NCI-H2196 treated with DMSO at 0.1 percent for 48 hours (cell line): ENCODE measurements around the gene SORL1.

Experiments
- DNase-seq: peaks from one replicate; lab custom pipeline; 2025; ENCODE audit not compliant: unreplicated experiment; lab: John Stamatoyannopoulos, UW

Gene SORL1

GRCh38 chr11:121580154-121580553 lies 128.0 kb downstream of the SORL1 start:
- DNase-seq: no peak

DNA sequence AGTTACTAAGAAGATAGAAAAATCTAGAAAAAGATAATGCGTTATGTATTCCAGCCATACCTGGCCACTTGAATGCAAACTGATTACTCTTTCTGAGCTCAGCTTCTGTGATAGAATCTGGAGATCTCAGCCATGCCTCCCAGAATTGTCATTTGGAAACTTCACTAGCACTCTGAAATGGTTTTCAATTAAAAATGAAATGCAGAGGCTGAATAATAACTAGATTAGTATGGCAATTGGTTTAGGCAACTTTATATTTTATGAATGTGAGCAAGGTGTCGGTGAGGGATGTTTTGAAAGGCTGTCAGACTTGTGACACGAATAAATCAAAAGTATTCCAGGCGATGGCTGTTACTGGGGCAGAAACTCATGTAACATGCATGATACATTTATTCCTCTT lies 129.5 kb downstream of the SORL1 start:
- DNase-seq: no peak

DNA sequence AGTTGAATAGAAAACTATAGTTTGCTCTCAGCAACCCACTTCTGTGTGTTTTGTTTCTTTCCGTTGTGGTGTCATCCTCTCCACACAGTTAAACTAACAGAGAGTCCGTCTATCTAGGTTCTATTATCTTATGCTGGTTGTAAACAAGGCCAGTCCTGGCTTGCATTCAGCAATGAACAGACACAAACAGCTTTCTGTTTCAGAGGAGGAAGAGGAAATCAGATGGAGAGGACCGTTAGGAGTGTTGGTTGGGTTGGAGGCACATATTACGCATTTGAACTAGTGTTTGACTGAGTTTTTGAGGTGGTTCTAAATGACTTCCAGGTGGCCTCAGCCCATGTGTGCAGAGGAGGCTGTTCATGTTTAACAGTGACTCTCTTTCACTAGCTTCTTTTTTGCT lies 130.2 kb downstream of the SORL1 start:
- DNase-seq: peak; percentile 12

DNA sequence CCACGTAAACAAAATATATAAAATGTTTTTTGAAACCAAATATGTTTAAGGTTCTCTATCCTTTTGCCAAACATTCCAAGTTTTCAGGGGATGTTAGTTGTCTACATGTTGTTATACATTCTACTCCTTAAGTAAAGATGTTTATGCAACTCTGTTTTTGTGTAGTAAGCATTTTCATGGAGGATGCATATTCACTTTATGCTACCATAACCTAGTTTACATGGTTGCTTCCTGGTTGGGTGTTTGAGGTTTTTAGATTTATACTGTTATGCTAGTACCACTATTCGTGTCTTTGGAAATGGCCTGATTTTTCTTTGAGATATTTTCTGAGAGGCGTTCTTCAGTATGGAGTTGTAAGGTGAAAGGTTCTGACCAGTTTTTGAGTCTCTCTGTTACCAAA lies 131.7 kb downstream of the SORL1 start:
- no peak for DNase-seq

GRCh38 chr11:121586750-121587149 lies 134.6 kb downstream of the SORL1 start:
- no peak for DNase-seq

DNA sequence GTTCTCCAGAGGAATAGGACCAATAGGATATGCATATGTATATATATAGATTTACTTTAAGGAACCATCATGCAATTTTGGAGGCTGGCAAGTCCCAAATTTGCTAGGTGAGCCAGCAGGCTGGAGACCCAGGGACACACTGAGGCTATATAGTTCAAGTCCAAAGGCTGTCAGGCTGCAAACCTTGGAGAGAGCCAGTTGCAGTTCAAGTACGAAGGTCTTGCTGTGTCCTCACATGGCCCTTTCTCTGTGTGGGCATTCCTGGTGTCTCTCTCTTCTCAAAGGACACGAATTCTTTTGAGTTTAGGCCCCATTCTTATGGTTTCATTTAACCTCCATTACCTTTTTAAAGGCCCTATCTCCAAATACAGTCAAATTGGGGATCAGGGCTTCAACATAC lies 135.1 kb downstream of the SORL1 start:
- no peak for DNase-seq

DNA sequence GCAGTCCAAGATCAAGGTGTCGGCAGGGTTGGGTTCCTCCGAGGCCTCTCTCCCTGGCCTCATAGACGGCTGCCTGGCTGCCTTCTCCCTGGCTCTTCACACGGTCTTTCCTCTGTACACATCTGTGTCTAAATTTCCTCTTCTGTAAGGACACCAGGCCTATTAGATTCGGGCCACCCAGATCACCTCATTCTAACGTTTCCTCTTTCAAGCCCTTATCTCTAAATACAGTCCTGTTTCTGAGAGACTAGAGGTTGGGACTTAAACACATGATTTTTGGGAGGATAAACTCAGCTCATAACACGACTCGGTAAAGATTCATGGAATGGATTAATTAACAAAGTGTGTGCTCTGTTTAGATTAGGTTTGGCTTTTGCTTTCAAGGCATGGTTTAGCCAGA lies 136.6 kb downstream of the SORL1 start:
- DNase-seq: no peak

- DNase-seq: no peak
These were observed 137.9 kb downstream of the SORL1 start for GRCh38 chr11:121589946-121590537.

- DNase-seq: no peak
These were observed 138.8 kb downstream of the SORL1 start for GRCh38 chr11:121590772-121591404.

DNA sequence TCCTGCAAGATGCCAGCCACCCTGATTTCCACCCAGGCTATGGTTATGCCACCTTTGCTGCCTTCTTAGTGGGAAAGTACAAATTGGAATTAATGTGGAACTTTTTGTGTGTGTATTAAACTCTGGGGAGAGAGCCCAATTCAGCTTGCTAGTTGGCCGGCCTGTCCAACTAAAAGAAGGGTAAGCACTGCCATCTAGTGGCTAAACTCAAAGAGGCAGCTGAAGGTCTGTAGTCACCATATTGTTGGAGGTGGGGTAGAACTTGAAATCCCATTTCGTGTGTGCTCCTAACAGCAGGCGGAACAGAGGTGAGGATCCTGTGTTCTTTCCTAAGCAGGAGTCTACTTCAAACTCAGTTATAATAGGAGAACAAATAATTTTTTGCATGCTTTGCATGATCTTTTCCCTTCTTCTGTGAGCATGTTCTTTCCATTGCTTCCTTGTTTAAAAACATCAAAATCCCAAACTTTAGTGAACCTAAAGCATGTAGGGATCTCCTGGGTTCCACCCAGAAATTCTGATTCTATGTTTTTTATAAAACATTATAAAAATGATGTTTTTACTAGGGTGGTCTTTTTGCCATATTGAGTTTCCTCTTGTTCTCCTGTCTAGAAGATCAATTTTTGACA lies 139.4 kb downstream of the SORL1 start:
- DNase-seq: peak; percentile 45

- DNase-seq: no peak
These were observed 140.6 kb downstream of the SORL1 start for GRCh38 chr11:121592708-121593107.

DNA sequence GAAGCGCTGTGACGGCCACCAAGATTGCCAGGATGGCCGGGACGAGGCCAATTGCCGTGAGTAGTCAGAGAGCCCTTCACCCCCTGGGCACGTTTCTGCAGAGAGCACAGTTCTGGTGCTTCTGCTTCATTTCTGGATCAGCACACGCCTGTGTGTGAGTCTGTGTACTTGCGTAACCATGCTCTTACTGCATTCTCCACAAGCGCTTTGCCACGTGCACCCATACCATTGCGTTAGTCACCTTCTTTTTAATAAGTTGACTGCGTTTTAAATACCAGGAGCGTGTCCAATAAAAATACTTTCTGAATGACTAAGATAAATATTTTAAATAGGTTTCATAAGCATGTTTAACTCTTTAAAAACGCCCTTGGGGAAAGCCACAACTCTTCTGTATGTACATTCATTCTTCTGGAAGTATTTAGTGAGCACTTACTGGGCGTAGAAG lies 143.6 kb downstream of the SORL1 start:
- no peak for DNase-seq

- no peak for DNase-seq
These were observed 144.4 kb downstream of the SORL1 start for GRCh38 chr11:121596195-121597155.

- DNase-seq: no peak
These were observed 151.2 kb downstream of the SORL1 start for GRCh38 chr11:121603316-121603715.

DNA sequence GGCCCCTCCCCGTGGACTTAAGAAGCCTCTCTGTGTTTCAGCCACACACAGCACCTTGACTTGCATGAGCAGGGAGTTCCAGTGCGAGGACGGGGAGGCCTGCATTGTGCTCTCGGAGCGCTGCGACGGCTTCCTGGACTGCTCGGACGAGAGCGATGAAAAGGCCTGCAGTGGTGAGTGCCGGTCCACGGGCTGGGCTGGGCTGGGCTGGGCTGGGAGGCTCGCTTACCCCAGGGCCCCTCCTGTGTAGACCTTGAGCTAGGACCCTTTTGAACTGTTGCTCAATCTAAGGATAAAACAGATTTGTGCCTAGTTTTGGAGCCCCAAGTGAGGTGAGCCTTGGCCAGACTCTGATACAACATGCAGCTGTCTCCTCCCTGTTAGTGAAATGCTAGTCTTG lies 152.0 kb downstream of the SORL1 start:
- DNase-seq: no peak

DNA sequence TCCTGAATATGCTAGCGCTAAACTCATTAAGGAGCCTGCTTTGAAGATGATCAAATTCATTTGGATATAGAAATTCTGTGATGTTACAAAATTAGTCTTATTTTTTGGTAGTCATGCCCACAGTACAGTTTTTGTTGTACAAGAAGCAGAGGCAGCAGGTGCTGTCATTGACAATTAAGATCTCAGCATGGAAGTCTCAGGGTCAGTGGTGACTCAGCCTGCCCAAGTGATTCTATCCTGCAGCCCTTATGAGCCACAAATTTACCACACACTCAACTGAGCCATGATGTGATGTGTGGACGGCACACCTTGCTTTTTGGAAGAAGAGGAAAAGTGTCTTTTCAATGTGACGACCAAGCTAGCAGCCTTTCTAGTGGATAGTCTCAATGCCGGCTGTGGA lies 154.2 kb downstream of the SORL1 start:
- DNase-seq: no peak

DNA sequence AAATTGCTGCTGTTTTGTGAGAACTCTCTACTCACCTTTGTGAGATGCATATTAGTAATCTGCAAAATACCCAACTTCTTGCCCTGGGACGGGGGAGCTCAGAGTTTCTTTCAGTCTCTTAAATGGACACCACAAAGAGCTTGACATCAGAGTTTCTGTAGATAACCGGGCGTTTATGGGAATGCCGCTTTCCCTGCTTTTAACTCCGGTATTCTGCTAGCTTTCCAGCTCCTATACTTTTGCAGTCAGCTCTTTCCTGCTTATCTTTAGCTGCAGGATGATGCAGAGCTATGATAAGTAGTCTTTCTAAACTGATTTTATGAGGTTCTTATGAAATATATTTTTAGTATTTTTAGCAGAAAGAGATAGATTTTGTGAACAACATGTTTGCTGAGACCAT lies 155.2 kb downstream of the SORL1 start:
- no peak for DNase-seq

- no peak for DNase-seq
These were observed 156.5 kb downstream of the SORL1 start for GRCh38 chr11:121608545-121609098.

DNA sequence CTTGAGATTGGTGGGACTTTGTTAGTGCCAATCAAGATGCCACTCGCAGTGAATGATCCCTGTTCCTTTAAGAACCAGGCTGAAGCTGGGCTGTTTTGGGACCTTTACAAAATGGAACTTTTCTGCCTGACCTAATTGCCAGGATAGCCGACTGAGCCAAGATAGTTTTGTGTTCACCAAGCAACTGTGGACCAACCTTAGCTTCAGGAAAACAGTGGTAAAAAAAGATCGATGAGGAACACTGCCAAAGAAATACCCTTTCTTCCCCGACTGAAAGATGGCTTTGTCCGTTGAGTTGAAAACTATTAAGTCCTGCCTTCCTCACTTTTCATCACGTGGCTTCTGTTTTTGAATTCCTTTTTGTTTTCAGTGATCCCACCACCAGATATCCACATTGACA lies 158.6 kb downstream of the SORL1 start:
- no peak for DNase-seq

DNA sequence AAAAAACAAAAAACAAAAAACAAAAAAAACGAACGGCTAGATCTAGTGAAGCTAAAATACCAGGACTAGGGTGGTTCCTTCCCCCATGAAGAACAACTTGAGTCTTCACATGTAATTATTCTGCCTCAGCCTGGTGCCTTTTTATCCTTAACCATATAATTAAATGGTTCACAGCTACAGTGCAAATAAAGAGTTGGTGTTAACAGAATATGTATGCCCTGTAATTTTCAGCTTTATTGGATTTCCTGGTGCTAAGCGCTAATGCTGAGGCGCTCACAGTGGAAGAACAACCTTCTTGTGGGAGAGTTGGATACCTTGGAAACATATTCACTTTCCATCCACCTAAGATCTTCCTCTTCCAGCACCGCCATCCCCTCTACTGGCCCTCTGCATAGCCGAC lies 159.1 kb downstream of the SORL1 start:
- DNase-seq: no peak

- peak; percentile 18 for DNase-seq
These were observed 161.6 kb downstream of the SORL1 start for GRCh38 chr11:121613724-121614123.
